SK-N-SH (cell line): ENCODE results near the gene ATP8A2. TPM values are rescaled to one million over a fixed set of nuclear protein-coding genes. Genes with fewer than 3 reads are reported as not detected.

Source experiments
- CTCF ChIA-PET: fragments of 300-600, 350-600 bp; formaldehyde crosslinking; extraction: SDS; loops from one replicate; lab custom pipeline; 2021; lab: Yijun Ruan, JAX
- POLR2A ChIA-PET: fragments of 350-600 bp; sonication (Branson Sonifier 250); formaldehyde crosslinking; extraction: SDS; loops from one replicate; lab custom pipeline; 2020; ENCODE audit warnings: antibody characterized with exemption, inconsistent platforms; lab: Yijun Ruan, JAX
- DNase-seq: peaks from one replicate; pipeline ENCODE4 v3.0.0; 2012
- H2AFZ ChIP-seq: fragments of 200-600 bp; sonication (generic); 2 replicates; pipeline ENCODE4 v1.8.1; 2016; ENCODE audit warnings: antibody characterized with exemption, mild to moderate bottlenecking, low read depth
- H3F3A ChIP-seq: fragments of 200-600 bp; sonication (generic); replicated peaks from 2 replicates; pipeline ENCODE3; 2016; ENCODE audit warnings: antibody characterized with exemption, mild to moderate bottlenecking; ENCODE audit not compliant: insufficient read depth
- H3K27ac ChIP-seq, 2 experiments: fragments of 200-500 bp in 1 of 2; fragments of 200-600 bp in 1 of 2; sonication (Bioruptor generic) in 1 of 2; sonication (generic), shearing (Covaris generic) in 1 of 2; 2 replicates each; pipeline versions ENCODE4 v1.5.1 to v1.6.1; 2014 to 2016; ENCODE audit warnings: low read depth in 2 of 2, inconsistent platforms in 1 of 2, low read length in 1 of 2, mild to moderate bottlenecking in 1 of 2, mixed read lengths in 1 of 2
- H3K27me3 ChIP-seq: fragments of 200-600 bp; sonication (generic), shearing (Covaris generic); 2 replicates; pipeline ENCODE4 v1.6.1; 2016; ENCODE audit warnings: mixed run types; ENCODE audit not compliant: insufficient read depth
- H3K36me3 ChIP-seq, 2 experiments: fragments of 200-500 bp in 1 of 2; fragments of 200-600 bp in 1 of 2; sonication (Bioruptor generic) in 1 of 2; sonication (generic) in 1 of 2; replicated peaks in 1 of 2; 2 replicates each; pipeline versions ENCODE3 to v1.5.1; 2014 to 2016; ENCODE audit warnings: low read length in 1 of 2, mild to moderate bottlenecking in 1 of 2; ENCODE audit not compliant: insufficient read depth in 2 of 2, control insufficient read depth in 1 of 2
- H3K4me1 ChIP-seq, 2 experiments: fragments of 200-500 bp in 1 of 2; fragments of 200-600 bp in 1 of 2; sonication (Bioruptor generic) in 1 of 2; sonication (generic), shearing (Covaris generic) in 1 of 2; 2 replicates each; pipeline versions ENCODE4 v1.5.1 to v1.6.1; 2014 to 2016; ENCODE audit warnings: low read depth in 1 of 2, low read length in 1 of 2, mixed run types in 1 of 2; ENCODE audit not compliant: insufficient read depth in 2 of 2, control insufficient read depth in 1 of 2
- H3K4me2 ChIP-seq: fragments of 200-600 bp; sonication (generic), shearing (Covaris generic); 2 replicates; pipeline ENCODE4 v1.6.1; 2017; ENCODE audit warnings: mixed run types
- H3K4me3 ChIP-seq, 2 experiments: fragments of 200-500 bp in 1 of 2; fragments of 200-600 bp in 1 of 2; sonication (Bioruptor generic) in 1 of 2; sonication (generic), shearing (Covaris generic) in 1 of 2; 2 replicates each; pipeline versions ENCODE4 v1.5.1 to v1.8.1; 2014 to 2016; ENCODE audit warnings: low read depth in 2 of 2, inconsistent platforms in 1 of 2, low read length in 1 of 2, mild to moderate bottlenecking in 1 of 2, mixed read lengths in 1 of 2, moderate library complexity in 1 of 2
- H3K79me2 ChIP-seq: fragments of 200-600 bp; sonication (generic); 2 replicates; pipeline ENCODE4 v1.8.1; 2017; ENCODE audit warnings: mild to moderate bottlenecking; ENCODE audit not compliant: insufficient read depth
- H3K9ac ChIP-seq: fragments of 200-600 bp; sonication (generic); 2 replicates; pipeline ENCODE4 v1.6.1; 2017; ENCODE audit warnings: mixed run types
- H3K9me2 ChIP-seq: fragments of 200-600 bp; sonication (generic); 2 replicates; pipeline ENCODE4 v1.6.1; 2017; ENCODE audit warnings: mixed run types
- H3K9me3 ChIP-seq: fragments of 200-600 bp; sonication (generic); 2 replicates; pipeline ENCODE4 v1.6.1; 2017; ENCODE audit warnings: mixed run types, mild to moderate bottlenecking, moderate library complexity
- H4K20me1 ChIP-seq: fragments of 200-600 bp; sonication (generic); 2 replicates; pipeline ENCODE4 v1.6.1; 2017; ENCODE audit warnings: mild to moderate bottlenecking, mixed run types; ENCODE audit not compliant: insufficient read depth
- CHD2 ChIP-seq: fragments of 150-350 bp; IDR thresholded peaks from 2 replicates; pipeline ENCODE4 v1.6.1; 2018; ENCODE audit warnings: low read length; ENCODE audit not compliant: partially characterized antibody
- FOSL2 ChIP-seq: IDR thresholded peaks from 2 replicates; pipeline ENCODE4 v1.4.0; 2012; ENCODE audit warnings: low read depth, mild to moderate bottlenecking, moderate library complexity, borderline replicate concordance
- JUND ChIP-seq: IDR thresholded peaks from 2 replicates; pipeline ENCODE4 v1.4.0; 2012
- POLR2AphosphoS5 ChIP-seq: IDR thresholded peaks from 2 replicates; pipeline ENCODE4 v1.6.1; 2012; ENCODE audit warnings: low read depth, low read length
- RAD21 ChIP-seq: IDR thresholded peaks from 2 replicates; pipeline ENCODE4 v1.6.1; 2012; ENCODE audit warnings: mild to moderate bottlenecking, low read length
- REST ChIP-seq: IDR thresholded peaks from 2 replicates; pipeline ENCODE4 v1.6.1; 2012; ENCODE audit warnings: mild to moderate bottlenecking, low read depth, low read length, moderate library complexity
- SIN3A ChIP-seq: IDR thresholded peaks from 2 replicates; pipeline ENCODE4 v1.6.1; 2012; ENCODE audit warnings: low read depth, mild to moderate bottlenecking, low read length, moderate library complexity, borderline replicate concordance
- TAF1 ChIP-seq: IDR thresholded peaks from 2 replicates; pipeline ENCODE4 v1.6.1; 2012; ENCODE audit warnings: low read depth, mild to moderate bottlenecking, low read length, moderate library complexity, borderline replicate concordance
- TEAD4 ChIP-seq: IDR thresholded peaks from 2 replicates; pipeline ENCODE4 v1.4.0; 2012; ENCODE audit warnings: mild to moderate bottlenecking, borderline replicate concordance; ENCODE audit not compliant: insufficient read depth
- WGBS: methylation state at CpG from one replicate; pipeline ENCODE4 v1.1.6; 2017; ENCODE audit warnings: low lambda C conversion rate; 5-methylcytosine and 5-hydroxymethylcytosine counted together
- polyA plus RNA-seq, 3 experiments: library from polyadenylated mRNA; depleted of rRNA; stranded (reverse); fragments of >200 nt; gene quantifications; 2 replicates each; pipeline ENCODE4 v1.2.3, GENCODE V29; 2012
- TF ChIP-seq, protein P1 (sequence below): fragments of 150-350 bp; IDR thresholded peaks from 2 replicates; pipeline ENCODE4 v1.6.1; 2016; ENCODE audit warnings: mild to moderate bottlenecking, low read depth, low read length
- TF ChIP-seq, protein P2 (sequence below): IDR thresholded peaks from 2 replicates; pipeline ENCODE4 v1.4.0; 2012; ENCODE audit warnings: low read depth, borderline replicate concordance
- TF ChIP-seq, protein P3 (sequence below): fragments of 200-600 bp; sonication (generic); IDR thresholded peaks from 2 replicates; pipeline ENCODE4 v1.6.1; 2017; ENCODE audit warnings: antibody characterized with exemption, mild to moderate bottlenecking, moderate library complexity

ATP8A2 gene
- polyA plus RNA-seq, 1 of the 3 experiments (the other 2 are of a cell fraction) = 0.02 TPM

DNA sequence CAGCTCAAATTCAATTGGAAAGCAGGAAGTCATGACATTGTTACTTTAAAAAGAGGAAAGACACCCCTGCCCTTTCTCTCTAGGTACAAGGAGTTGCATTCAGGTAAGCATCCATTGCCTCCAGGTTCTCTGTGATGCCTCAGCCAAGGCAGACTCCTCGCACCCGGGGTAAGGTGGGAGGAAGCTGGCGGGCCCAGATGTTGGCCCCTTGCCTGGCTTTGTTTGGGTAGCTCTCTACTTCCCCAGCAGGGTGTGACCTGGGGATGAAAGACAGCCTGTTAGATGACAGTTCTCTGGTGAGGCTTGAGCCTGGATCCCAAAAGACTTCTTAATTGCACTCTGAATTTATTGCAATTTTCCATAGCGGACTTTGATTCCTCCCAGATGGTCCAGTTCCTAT is 654.4 kb downstream of the ATP8A2 start:
- TF ChIP-seq, protein P1, sequence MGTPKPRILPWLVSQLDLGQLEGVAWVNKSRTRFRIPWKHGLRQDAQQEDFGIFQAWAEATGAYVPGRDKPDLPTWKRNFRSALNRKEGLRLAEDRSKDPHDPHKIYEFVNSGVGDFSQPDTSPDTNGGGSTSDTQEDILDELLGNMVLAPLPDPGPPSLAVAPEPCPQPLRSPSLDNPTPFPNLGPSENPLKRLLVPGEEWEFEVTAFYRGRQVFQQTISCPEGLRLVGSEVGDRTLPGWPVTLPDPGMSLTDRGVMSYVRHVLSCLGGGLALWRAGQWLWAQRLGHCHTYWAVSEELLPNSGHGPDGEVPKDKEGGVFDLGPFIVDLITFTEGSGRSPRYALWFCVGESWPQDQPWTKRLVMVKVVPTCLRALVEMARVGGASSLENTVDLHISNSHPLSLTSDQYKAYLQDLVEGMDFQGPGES = no peak
- TF ChIP-seq TAF1 = no peak
- TF ChIP-seq, protein P2, sequence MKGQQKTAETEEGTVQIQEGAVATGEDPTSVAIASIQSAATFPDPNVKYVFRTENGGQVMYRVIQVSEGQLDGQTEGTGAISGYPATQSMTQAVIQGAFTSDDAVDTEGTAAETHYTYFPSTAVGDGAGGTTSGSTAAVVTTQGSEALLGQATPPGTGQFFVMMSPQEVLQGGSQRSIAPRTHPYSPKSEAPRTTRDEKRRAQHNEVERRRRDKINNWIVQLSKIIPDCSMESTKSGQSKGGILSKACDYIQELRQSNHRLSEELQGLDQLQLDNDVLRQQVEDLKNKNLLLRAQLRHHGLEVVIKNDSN = no peak
- no peak for TF ChIP-seq POLR2AphosphoS5
- TF ChIP-seq REST = no peak
- TF ChIP-seq RAD21 = no peak
- TF ChIP-seq FOSL2 = no peak
- no peak for TF ChIP-seq JUND
- TF ChIP-seq CHD2 = no peak
- TF ChIP-seq SIN3A = no peak
- TF ChIP-seq, protein P3, sequence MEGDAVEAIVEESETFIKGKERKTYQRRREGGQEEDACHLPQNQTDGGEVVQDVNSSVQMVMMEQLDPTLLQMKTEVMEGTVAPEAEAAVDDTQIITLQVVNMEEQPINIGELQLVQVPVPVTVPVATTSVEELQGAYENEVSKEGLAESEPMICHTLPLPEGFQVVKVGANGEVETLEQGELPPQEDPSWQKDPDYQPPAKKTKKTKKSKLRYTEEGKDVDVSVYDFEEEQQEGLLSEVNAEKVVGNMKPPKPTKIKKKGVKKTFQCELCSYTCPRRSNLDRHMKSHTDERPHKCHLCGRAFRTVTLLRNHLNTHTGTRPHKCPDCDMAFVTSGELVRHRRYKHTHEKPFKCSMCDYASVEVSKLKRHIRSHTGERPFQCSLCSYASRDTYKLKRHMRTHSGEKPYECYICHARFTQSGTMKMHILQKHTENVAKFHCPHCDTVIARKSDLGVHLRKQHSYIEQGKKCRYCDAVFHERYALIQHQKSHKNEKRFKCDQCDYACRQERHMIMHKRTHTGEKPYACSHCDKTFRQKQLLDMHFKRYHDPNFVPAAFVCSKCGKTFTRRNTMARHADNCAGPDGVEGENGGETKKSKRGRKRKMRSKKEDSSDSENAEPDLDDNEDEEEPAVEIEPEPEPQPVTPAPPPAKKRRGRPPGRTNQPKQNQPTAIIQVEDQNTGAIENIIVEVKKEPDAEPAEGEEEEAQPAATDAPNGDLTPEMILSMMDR = no peak
- TF ChIP-seq TEAD4 = no peak
- H3F3A ChIP-seq = no peaks in the 10 kb centered on the region
- 35% methylated on average over 4 of the region's 4 CpGs for WGBS
- H4K20me1 ChIP-seq = no peaks in the 10 kb centered on the region
- no peak overlapping the region for H2AFZ ChIP-seq
- no peaks in the 10 kb centered on the region for H3K79me2 ChIP-seq
- no peaks in the 10 kb centered on the region for H3K9me3 ChIP-seq
- H3K36me3 ChIP-seq = no peaks in the 10 kb centered on the region
- H3K9ac ChIP-seq = no peak overlapping the region
- no peak for DNase-seq
- ChIA-PET POLR2A (no interaction called here), CTCF (interaction anchor here (1.4 to 1.7 kb wide), 2 partner anchors 11 to 55 kb away, joined by 3 to 4 read pairs; no protein-coding TSS in a partner anchor)
- H3K27ac ChIP-seq = no peak overlapping the region
- peaks cover 0 to 8% of the 10 kb centered on the region in 2 experiments; a peak in 1 of 4 replicates for H3K4me1 ChIP-seq
- no peak overlapping the region for H3K4me3 ChIP-seq
- no peaks in the 10 kb centered on the region for H3K27me3 ChIP-seq
- H3K9me2 ChIP-seq = no peaks in the 10 kb centered on the region
- no peak overlapping the region for H3K4me2 ChIP-seq
